Measurements from ENCODE around the gene NRBF2. TPM values are rescaled to one million over a fixed set of nuclear protein-coding genes. Genes with fewer than 3 reads are reported as not detected.

NRBF2 gene
- total and polyA plus RNA-seq, 9 of the 15 experiments (the other 6 are each of a cell fraction or from before 2014, with no cell fraction given), result 20.8 to 52.1 (median 30.5) TPM

DNA sequence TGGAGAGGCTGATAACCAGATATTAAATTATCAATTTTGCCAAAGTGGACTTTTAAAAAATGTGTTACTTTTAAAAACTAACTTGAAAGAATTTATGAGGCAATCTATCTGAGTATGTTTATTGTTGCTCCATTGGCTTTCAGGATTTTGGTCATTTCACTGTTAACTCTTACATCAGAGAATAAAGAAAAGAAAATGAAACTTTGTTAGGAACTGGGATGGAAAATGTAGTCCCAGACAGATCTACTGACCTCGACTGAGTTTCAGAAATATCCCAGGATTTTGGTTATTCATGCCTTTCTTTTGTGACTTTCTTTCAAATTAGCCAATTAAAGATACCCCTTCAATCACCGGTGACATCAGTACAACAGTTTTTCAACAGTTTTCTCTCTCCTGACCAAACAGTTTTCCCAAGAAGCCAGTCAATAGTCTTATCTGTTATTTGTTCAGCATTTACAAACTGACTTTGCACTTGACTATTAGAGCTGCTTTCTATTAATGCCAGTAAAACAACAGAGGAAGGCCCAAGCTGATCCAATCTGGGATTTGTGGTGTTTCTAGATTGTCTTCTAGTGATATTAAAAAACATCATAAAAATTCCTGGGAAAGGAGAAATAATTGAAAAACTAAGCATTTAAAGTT is 35.8 kb downstream of the NRBF2 start:
- FAIRE-seq (no peak), DNase-seq (ENCODE audit: extremely low read depth in 1 of 4, low spot score in 3 of 4) (no peak), ATAC-seq (no peak)
- CTCF ChIA-PET (ENCODE audit: low intra/inter-chr PET ratio), result interaction anchor here (4.7 kb wide), 1 partner anchor 551 kb away, joined by 63 read pairs; no protein-coding TSS in a partner anchor
- in situ Hi-C loops (cut with MboI) (no loop called here), intact Hi-C loops (cut with micrococcal nuclease) (loop anchor here (5.0 kb wide), 1 partner anchor 598 kb away; no protein-coding TSS in a partner anchor)
- no peak overlapping the region for H3K9ac ChIP-seq (ENCODE audit: insufficient read depth in 1 of 2, low read depth in 2 of 2, low read length in 2 of 2)
- H3K27ac ChIP-seq (ENCODE audit: extremely low read depth, low read depth, low read length), result no peak overlapping the region
- H3K4me3 ChIP-seq, result no peak overlapping the region
- TF ChIP-seq STAG1 (CRISPR knock-in tag; IDR thresholded peaks at IDR 0.05; ENCODE audit: borderline replicate concordance) (no peak), CEBPG (CRISPR knock-in tag; IDR thresholded peaks at IDR 0.05) (no peak), CEBPG (tag; conservative IDR thresholded peaks at IDR 0.05 in 1 of 2, IDR thresholded peaks at IDR 0.05 in 1 of 2) (peak in 1 of 2 experiments; percentile 32; a peak in 1 of 4 replicates), CC2D1A (IDR thresholded peaks at IDR 0.05) (no peak), PURB (CRISPR knock-in tag; IDR thresholded peaks at IDR 0.05; ENCODE audit: low read depth) (no peak), TAF1 (IDR thresholded peaks at IDR 0.05; ENCODE audit: control insufficient read depth, extremely low read depth, insufficient read depth, low read length, severe bottlenecking) (no peak), TCFL5 (CRISPR knock-in tag; conservative IDR thresholded peaks at IDR 0.05) (no peak), ARID1B (IDR thresholded peaks at IDR 0.05) (no peak), LEF1 (IDR thresholded peaks at IDR 0.05) (no peak)
- POLR2A ChIA-PET, result interaction anchor here (1.2 to 2.2 kb wide), 3 partner anchors 11 to 93 kb away, joined by 3 to 6 read pairs (median 4); no protein-coding TSS in a partner anchor
- no peaks in the 10 kb centered on the region for H3K4me1 ChIP-seq (replicated peaks in 1 of 2; ENCODE audit: control insufficient read depth in 2 of 2, insufficient read depth in 2 of 2, low read length in 2 of 2)
- no TSS peak for BruUV-seq (replicated peaks)
- H3K9me1 ChIP-seq (ENCODE audit: control insufficient read depth, insufficient read depth, low read length), result no peaks in the 10 kb centered on the region
- no peaks in the 10 kb centered on the region for H3K27me3 ChIP-seq (ENCODE audit: control insufficient read depth in 2 of 2, insufficient read depth in 2 of 2, low read length in 2 of 2)
- H3K36me3 ChIP-seq (ENCODE audit: control insufficient read depth, insufficient read depth, low read length), result peaks cover 68% of the 10 kb centered on the region
- H3K4me2 ChIP-seq (ENCODE audit: insufficient read depth, low read length), result no peak overlapping the region
- no peaks in the 10 kb centered on the region for H4K20me1 ChIP-seq (replicated peaks; ENCODE audit: control insufficient read depth, insufficient read depth, low read length)
- no peaks in the 10 kb centered on the region for H3K9me3 ChIP-seq (replicated peaks; ENCODE audit: control insufficient read depth, insufficient read depth, low read depth, low read length)
- no peaks in the 10 kb centered on the region for H3K79me2 ChIP-seq (ENCODE audit: control insufficient read depth, insufficient read depth, low read length)
- no peak overlapping the region for H2AFZ ChIP-seq (ENCODE audit: low read depth, low read length)
- 67% methylated on average over 2 of the region's 2 CpGs for WGBS (ENCODE audit: insufficient coverage, low coverage, missing lambda C conversion rate)
